ENCODE data around the gene TM9SF1.

TM9SF1 gene

GRCh38 chr14:24196071-24197055 lies 1.1 kb upstream of the TM9SF1 start:
- DNase-seq = peak; percentile 16

GRCh38 chr14:24194873-24195185 lies 412 bp downstream of the TM9SF1 start:
- DNase-seq = no peak

GRCh38 chr14:24194186-24194872 lies 912 bp downstream of the TM9SF1 start:
- DNase-seq = no peak

- no peak for DNase-seq
Observed at GRCh38 chr14:24192933-24193332, 2.3 kb downstream of the TM9SF1 start.

- DNase-seq = no peak
Observed at GRCh38 chr14:24190416-24190815, 4.8 kb downstream of the TM9SF1 start.

GRCh38 chr14:24189460-24189859 lies 5.8 kb downstream of the TM9SF1 start:
- no peak for DNase-seq

- no peak for DNase-seq
Observed at GRCh38 chr14:24189059-24189375, 6.2 kb downstream of the TM9SF1 start.

GRCh38 chr14:24188251-24189058 lies 6.8 kb downstream of the TM9SF1 start, which contains the start of gene IPO4:
TSS of gene IPO4 (minus strand) at chr14:24188816. CDS start at chr14:24188787, 29 bp downstream.
- DNase-seq = peak; percentile 98

- DNase-seq = no peak
Observed at GRCh38 chr14:24187539-24187915, 7.7 kb downstream of the TM9SF1 start.

- DNase-seq = no peak
Observed at GRCh38 chr14:24186831-24187538, 8.3 kb downstream of the TM9SF1 start.

- no peak for DNase-seq
Observed at GRCh38 chr14:24185741-24186140, 9.5 kb downstream of the TM9SF1 start.

GRCh38 chr14:24185026-24185425 lies 10.2 kb downstream of the TM9SF1 start:
- no peak for DNase-seq

- no peak for DNase-seq
Observed at GRCh38 chr14:24184104-24184970, 10.9 kb downstream of the TM9SF1 start.

GRCh38 chr14:24183014-24183481 lies 12.2 kb downstream of the TM9SF1 start:
- DNase-seq = no peak

GRCh38 chr14:24182110-24182882 lies 12.9 kb downstream of the TM9SF1 start:
- no peak for DNase-seq

- no peak for DNase-seq
Observed at GRCh38 chr14:24181371-24182077, 13.7 kb downstream of the TM9SF1 start.

- peak; percentile 55 for DNase-seq
Observed at GRCh38 chr14:24179961-24180796, 15.1 kb downstream of the TM9SF1 start.

- DNase-seq = no peak
Observed at GRCh38 chr14:24179294-24179960, 15.8 kb downstream of the TM9SF1 start.
